Endothelial cell of umbilical vein (primary cell): ENCODE results near the gene SFTPD. TPM values are rescaled to one million over a fixed set of nuclear protein-coding genes. Genes with fewer than 3 reads are reported as not detected.

ENCODE experiments used
- polyA plus RNA-seq, 4 experiments: library from polyadenylated mRNA; depleted of rRNA in 3 of 4; stranded (reverse) in 3 of 4; unstranded in 1 of 4; fragments of >200 nt; gene quantifications; 2 replicates each; pipeline versions ENCODE4 v1.2.1 to v1.2.3, GENCODE V29; 2011 to 2012; ENCODE audit warnings: missing spikeins in 1 of 4
- total RNA-seq: library from RNA; stranded (reverse); gene quantifications from 2 replicates; pipeline ENCODE4 v1.2.3, GENCODE V29; 2021

SFTPD gene
- total and polyA plus RNA-seq, 2 donors (not counting 3 experiments of a cell fraction or from before 2014, with no cell fraction given), result not detected

Other genes with a start within 250 kb of the SFTPD start
- 0.14 and 0.86 TPM in 2 replicates for gene NUTM2B, start 245.9 kb downstream of the SFTPD start, total RNA-seq
- gene NUTM2B, start 245.9 kb downstream of the SFTPD start, polyA plus RNA-seq, result 0.19 and 0.35 TPM in 2 replicates
- gene NUTM2E, start 122.4 kb downstream of the SFTPD start, total RNA-seq, result 0.30 TPM in 1 of 2 replicates, not detected in the other
- gene NUTM2E, start 122.4 kb downstream of the SFTPD start, polyA plus RNA-seq, result 0.03 and 0.04 TPM in 2 replicates
- gene TMEM254, start 129.6 kb upstream of the SFTPD start, total RNA-seq, result 6.0 and 10.1 TPM in 2 replicates
- gene TMEM254, start 129.6 kb upstream of the SFTPD start, polyA plus RNA-seq, result 13.4 and 14.9 TPM in 2 replicates
- gene PLAC9, start 183.6 kb upstream of the SFTPD start, total RNA-seq, result 1.7 and 2.1 TPM in 2 replicates
- gene PLAC9, start 183.6 kb upstream of the SFTPD start, polyA plus RNA-seq, result 2.0 and 3.6 TPM in 2 replicates